NCI-H1694 treated with DMSO at 0.1 percent for 48 hours (cell line): ENCODE results near the gene BTBD7.

Experiments
- DNase-seq: peaks from one replicate; lab custom pipeline; 2025; lab: John Stamatoyannopoulos, UW

BTBD7 gene

DNA sequence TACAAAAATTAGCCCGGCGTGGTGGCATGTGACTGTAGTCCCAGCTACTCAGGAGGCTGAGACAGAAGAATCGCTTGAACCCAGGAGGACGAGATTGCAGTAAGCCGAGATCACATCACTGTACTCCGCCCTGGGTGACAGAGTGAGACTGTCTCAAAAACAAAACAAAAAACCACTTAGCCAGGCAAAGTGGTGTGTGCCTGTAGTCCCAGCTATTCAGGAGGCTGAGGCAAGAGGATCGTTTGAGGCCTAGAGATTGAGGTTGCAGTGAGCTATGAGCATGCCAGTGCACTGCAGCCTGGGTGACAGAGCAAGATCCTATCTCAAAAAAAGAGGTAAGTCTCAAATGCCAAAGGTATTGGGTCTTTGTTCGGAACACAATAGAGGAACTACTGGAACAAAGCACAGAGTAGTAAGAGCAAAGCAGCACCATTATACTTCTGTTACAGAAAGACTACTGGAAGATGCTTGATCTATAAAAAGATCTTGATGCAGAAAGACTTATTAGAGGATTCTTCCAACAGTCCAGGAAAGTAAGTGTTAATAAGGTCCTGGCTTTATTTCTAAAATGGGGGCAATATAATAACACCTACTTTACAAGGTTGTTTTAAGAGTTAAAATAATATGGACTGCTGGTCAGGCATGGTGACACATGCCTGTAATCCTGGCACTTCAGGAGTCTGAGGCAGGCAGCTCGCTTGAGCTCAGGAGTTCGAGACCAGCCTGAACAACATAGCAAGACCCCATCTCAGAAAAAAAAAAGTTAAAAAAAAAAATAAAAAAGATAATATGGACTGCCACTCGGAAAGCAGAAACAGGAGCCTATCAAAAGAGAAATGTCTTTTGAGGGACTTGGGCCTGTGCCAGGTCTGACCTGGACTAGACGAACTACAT, 29.9 kb downstream of the BTBD7 start:
- DNase-seq = no peak

DNA sequence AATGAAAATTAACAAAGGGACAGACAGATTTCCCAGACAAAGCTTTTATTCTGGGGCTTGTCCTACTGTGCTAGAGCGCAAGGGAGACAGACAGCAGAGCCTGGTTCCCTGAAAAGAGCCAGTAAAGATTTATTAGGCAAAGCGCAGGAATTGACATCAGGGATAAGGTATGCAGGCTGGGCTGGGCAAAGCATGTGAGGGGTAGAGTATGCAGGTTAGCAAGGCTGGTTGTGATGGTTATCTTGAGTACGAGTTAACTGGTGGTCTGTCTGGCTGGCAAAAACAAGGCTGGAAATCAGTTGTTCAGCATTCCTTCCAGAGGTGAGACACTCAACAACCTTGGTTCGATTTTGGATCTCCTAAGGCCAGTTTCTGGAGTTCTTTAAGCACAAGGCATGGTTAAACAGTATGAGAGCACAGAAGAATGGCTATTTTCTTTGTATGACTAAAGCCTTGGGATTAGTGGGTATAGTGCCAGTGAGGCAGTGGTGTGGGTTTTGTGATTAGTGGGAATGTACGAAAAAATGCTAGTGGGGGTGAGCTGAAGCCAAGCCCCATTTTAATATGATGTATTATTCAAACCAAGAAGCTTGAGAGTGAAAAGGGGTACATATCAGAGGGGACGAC, 30.9 kb downstream of the BTBD7 start:
- no peak for DNase-seq

GRCh38 chr14:93299866-93300265, 33.0 kb downstream of the BTBD7 start:
- no peak for DNase-seq

DNA sequence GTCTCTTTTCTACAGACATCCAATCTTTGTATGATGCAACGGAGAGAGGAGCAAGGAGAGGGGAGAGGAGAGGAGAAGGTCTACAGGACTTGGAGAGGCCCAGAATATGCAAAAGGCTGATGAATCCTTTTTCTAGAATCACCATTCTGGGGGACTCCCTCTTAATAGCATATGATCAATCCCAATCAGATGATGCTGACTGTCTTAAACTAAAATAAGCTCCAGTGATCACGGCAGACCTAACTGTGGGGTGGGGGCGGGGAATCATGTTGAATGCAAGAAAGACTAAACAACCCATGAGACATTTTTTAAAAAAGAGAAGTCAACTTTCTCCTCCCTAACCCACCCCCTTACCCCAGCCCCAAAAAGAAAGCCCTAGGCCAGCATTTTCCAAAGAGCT, 33.4 kb downstream of the BTBD7 start:
- DNase-seq = no peak

DNA sequence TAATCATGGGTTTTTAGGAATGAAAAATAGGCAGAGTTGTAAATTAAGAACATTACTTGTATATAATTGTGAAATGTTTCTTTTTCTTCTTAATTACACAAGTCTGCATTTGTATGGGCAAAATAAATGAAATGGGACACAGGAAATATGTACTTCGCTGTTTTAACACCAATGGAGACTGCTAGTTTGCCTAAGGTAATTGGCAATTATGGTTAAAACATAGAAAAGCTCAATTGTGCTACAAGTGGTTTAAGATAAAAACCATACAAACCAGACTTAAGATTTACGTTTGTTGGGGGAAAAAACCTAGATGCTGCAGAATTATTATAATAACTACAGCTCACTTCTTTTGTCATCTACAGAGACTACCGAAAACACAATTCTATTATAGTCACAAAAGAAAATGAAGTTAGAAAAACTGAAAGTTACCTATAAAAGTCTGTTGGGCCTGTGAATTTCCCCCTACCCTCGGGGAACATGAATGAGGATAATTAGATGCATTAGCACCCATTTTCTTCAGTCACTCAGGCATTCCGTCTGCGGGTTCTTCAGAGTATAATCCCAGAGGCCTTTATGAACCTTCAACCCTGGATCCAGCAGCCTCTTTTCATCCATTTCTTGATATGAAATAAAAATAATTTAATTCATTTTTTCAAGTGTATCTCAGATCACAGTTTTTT, 37.2 kb downstream of the BTBD7 start:
- DNase-seq = no peak

GRCh38 chr14:93286212-93286890, 46.5 kb downstream of the BTBD7 start:
- DNase-seq = no peak

DNA sequence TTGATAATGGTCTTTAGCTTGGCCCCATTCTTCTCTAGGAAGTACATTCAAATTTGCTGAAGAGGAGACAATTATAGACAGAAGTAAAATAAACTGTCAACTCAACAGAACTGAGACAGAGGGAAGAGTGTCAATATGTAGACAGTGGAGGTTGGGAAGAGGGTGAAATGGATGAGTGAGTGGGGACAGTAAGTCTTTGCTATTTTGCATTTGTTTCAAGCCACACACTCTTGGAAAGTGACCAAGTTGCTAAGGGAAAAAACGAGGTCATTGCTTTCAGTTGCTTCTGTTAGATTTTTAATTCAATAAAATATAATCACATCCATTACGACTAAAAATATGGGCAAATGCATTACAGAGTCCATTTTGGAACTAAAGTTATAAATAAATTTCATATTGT, 47.8 kb downstream of the BTBD7 start:
- no peak for DNase-seq

DNA sequence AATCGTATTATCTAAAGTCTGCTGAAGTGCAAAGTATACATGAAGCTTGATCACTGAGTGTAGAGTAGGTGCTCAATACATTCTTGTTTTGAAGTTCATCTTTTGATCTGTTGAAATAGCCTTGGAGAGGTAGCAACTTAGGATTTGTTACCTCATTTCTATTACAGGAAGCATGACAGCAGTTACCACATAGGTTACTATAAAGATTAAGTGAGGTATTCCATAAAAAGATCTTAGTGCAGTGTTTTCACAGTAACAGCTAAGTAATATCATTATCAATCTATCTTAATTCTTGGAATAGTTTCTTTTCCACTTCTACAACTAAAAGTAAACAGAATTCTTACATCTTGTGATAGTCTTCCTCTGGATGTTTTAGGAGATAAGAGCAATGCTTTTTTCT, 50.9 kb downstream of the BTBD7 start:
- DNase-seq = no peak

GRCh38 chr14:93280743-93281142, 52.1 kb downstream of the BTBD7 start:
- no peak for DNase-seq

GRCh38 chr14:93276031-93276716, 56.7 kb downstream of the BTBD7 start:
- no peak for DNase-seq

DNA sequence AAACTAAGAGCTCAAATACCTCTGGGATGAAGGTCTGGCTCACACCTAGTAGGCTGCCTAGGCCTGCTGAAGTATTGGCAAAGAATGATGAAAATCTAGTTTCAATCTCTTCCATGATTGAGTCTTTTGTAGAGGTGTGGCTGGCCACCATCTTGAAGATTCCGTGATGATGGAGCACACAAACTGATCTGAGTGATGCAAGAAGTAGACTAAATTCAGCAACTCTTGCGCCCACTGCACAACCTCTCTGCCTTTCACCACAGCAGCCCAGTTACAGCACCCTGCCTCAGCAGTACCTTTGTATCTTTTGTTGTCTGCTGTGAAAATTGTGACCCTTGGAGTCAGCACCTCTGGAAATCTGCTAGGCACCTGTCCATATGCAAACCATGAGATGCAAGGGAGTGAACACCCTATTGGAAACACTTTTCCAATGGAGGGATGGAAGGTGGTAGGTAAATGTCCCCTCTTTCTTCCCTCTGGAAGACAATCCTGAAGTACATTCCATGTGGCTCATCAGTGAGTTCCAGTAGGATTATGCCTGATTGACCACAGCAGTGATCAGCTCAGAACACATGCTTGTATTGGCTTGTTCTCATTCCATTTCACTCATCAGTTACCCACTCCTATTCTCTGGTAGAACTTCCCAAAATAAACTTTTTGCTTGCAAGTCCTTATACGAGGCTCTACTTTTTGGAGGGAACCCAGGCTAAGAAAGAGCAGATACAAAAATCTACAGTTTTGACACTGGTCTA, 58.6 kb downstream of the BTBD7 start:
- DNase-seq = no peak

DNA sequence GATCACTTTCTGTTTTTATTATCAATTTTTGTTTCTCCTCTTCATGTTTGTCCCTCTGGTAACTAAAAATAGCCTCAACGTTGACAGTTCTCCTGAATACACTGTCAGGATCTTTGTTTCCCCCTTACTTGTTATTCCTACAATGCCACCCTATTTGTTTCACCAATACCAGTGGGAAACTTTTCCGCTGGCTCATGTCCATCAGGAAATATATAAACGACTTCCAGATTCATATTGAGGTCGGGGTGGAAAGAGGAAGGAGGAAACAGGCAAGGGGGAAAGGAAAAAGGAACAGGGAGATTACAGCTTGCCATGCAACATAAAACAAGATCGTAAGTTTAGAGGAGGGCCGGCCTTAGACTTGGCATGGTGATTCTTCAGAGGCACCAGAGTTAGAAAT, 61.7 kb downstream of the BTBD7 start:
- DNase-seq = no peak

DNA sequence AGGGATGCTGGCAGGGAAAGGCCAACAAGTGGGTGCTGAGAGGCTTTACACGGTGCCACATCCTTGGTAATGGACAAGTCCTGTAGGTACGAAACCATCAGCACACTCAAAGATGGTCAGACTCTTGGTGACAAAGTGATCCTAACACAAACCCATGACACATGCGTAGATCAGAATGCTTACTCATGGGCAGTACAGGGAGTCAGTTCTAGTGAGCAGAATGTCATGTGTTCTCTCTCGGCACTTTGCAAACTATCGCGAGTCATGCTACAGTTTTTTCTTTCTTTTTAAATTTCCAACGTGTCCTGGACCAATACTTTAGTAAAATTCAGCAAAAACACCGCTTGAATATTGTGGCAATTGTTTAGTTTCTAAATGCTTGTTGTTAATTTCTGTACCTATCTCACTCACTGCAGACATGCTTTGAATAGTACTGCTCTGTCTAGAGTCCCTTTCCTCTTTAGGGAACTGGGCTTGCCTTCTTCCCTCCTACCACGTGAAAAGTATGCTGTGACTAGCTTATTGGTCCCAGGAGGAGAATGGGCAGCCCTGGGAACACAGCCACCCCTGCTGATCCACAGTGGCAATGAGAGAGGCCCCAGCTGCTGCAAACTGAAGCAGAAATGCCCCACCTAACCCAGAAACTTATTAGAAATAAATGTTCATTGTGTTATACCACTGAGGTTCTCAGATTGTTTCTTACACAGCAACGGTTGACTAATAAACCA, 63.3 kb downstream of the BTBD7 start:
- DNase-seq = no peak

DNA sequence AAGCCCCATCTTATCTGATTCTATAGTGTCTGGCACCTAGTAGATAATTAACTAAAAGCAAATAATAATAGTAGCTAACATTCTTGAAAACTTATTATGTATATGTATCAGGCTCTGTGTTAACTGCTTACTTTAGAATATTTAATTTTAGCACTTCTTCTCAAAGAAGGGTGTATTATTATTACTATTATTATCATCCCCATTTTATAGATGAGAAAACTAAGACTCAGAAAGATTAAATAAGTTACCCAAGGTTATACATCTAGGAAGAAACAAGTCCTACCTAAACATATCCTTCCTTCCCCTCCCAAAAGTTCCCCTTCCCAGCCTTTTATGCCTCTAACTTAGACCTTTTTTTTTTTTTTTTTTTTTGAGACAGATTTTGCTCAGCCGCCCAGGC, 64.4 kb downstream of the BTBD7 start:
- DNase-seq = no peak

DNA sequence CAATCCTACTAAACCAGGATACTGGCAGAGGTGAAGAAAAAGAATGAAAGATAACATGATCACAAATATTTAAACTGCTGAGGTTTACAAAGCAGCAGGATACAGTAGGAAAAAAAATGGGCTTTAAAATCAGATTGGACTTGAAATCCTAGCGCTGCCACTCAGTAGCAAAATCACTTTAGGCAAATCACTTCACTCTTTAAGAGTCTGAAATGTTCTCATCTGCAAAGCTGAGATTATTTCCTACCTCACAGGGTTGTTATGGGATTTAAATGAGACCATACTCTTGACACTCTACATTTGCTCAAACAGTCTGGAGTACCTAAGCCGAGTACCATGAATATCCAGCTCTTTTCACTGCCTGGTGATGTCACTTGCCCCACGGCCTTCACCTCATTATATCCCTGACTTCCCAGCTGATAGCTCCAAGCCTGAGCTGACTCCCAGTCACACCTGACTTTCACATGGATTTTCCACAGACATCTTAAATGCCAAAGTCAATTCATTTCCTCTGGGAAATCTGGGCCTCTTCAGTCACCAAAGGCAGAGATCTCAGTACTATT, 65.6 kb downstream of the BTBD7 start:
- DNase-seq = no peak

GRCh38 chr14:93266127-93266526, 66.7 kb downstream of the BTBD7 start:
- DNase-seq = no peak

DNA sequence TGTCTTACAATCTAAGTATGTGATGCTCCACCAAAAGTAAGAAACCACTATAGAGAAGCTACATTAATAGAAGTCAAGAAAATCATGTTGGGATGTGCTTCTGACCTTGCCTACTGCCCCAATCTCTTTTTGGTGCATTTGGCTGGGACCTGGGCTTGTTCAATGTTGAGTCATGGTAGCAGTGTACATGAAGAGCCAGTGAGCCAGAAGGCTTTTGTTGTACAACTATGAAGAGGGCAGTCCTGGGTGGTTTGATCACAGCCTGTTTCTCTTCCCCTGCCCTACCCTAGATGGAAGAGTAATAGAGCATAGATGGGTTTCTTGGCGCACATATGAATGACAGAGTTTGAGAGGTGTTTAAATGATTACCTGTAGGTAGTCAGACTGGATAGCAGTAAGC, 69.4 kb downstream of the BTBD7 start:
- DNase-seq = no peak

GRCh38 chr14:93262446-93262845, 70.4 kb downstream of the BTBD7 start:
- DNase-seq = no peak

DNA sequence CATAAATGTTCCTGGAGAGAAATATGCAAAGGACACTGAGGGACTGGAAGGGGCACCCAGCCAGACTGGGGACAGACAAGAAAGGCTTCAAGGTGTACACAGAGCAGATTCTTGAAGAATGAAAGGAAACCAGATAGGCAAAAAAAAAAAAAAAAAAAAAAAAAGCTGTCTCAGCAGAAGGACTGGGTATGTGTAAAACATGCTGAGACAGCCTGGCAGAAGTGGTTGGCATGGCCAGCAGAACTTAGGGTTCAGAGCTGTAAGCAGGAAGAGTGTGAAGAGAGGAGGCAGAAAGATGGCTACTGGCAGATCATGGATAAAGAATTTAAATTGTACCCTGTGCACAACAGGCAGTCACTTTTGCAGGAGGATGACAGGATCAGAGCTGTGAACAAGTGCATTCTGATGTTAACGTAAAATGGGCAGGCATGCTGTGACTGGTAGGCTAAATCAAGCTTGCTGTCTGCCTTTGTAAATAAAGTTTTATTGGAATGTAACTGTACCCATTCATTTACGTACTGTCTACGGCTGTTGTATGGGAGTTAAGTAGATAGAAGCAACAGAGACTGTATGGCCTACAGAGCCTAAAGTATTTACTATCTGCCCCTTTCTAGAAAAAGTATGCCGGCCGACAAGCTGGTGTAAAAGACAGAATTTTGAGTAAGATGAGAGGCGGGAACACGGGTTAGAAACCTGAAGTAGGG, 83.6 kb downstream of the BTBD7 start:
- DNase-seq = no peak

DNA sequence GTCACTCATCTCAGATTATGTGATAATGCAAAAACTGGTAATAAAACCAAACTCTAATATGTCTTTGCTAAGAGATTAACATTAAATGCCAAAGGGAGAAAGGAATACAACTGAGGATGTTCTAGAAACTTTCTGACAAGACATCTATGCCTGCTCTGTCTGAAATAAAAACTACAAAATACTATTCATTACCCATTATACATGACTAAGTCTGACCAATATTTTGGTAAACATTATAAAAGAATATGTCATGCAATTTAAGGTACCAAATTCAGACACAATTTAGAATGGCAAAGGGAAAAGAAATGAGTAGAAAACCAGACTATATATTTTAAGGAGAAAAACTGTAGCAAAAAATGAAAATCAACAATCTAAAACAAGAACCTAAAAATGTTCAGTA, 86.3 kb downstream of the BTBD7 start:
- DNase-seq = no peak
